H4 (cell line): ENCODE data around the gene GNG10. TPM values are rescaled to one million over a fixed set of nuclear protein-coding genes. Genes with fewer than 3 reads are reported as not detected.

ENCODE experiments used
- total RNA-seq: library from RNA; depleted of rRNA; stranded (reverse); fragments of >200 nt; shearing (Covaris generic); gene quantifications from 2 replicates; pipeline ENCODE4 v1.2.3, GENCODE V29; 2014; rRNA removed

The GNG10 gene
- total RNA-seq, 1 experiment from 2014 or later: 146 TPM

Other genes with a start within 250 kb of the GNG10 start
- gene ECPAS, start 177.2 kb upstream of the GNG10 start, total RNA-seq: 43.9 and 44.8 TPM in 2 replicates
- 0.21 TPM in 1 of 2 replicates, not detected in the other for gene ZNF483, start 136.4 kb upstream of the GNG10 start, total RNA-seq
- gene PTGR1, start 62.0 kb upstream of the GNG10 start, total RNA-seq: 452 and 554 TPM in 2 replicates
- 10.3 and 11.6 TPM in 2 replicates for gene DNAJC25, start 30.3 kb upstream of the GNG10 start, total RNA-seq
- 0.94 and 1.5 TPM in 2 replicates for gene SHOC1, start 133.3 kb downstream of the GNG10 start, total RNA-seq
- 21.2 and 24.4 TPM in 2 replicates for gene UGCG, start 235.2 kb downstream of the GNG10 start, total RNA-seq